ENCODE measurements around the gene COX7A2.
A peak's percentile ranks its signal among the peaks of the same experiment; 100 is the strongest.

DNA sequence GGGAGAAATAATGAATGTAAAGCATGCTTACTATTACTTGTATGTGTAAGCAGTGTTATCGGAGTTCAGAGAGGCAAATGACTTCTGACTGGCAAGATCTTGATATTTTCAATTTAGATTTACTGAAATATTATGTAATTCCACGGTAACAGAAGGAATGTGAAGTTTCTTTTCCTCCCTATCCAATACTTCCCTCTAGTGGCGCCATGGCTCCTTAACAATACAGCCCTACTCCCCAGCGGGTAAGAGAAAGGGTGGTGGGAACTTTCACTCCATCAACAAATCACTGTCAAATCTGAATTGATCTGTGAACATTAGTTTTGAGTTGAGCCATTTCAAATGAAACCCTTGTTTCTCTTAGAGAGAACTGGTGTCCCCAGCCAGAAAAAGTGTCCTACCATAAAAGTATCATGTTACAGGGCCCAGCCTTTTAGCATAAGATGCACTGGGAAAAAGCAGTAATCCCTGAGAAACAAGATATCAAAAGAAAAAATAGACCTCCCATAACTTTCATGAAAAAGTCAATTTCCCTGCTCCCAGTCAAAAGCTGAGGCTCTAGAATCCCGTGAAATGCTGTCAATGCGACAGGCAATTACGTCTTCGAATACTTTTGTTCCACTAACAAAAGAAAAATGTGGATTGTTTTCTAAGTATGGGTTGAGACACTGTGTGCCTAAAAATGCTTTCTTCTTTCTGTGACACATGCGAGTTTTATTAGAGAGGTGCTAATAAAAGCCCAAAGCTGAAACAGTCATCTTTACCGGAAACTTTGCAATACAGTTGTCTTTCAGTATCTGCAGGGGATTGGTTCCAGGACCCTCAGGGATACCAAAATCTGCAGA is 12.9 kb downstream of the COX7A2 start:
- TF ChIP-seq EZH2 (optimal IDR thresholded peaks at IDR 0.05; ENCODE audit: low read depth, low read length) (no peak), EZH2phosphoT487 (IDR thresholded peaks at IDR 0.05; ENCODE audit: low read length) (no peak)
- TF ChIP-seq, protein P1, sequence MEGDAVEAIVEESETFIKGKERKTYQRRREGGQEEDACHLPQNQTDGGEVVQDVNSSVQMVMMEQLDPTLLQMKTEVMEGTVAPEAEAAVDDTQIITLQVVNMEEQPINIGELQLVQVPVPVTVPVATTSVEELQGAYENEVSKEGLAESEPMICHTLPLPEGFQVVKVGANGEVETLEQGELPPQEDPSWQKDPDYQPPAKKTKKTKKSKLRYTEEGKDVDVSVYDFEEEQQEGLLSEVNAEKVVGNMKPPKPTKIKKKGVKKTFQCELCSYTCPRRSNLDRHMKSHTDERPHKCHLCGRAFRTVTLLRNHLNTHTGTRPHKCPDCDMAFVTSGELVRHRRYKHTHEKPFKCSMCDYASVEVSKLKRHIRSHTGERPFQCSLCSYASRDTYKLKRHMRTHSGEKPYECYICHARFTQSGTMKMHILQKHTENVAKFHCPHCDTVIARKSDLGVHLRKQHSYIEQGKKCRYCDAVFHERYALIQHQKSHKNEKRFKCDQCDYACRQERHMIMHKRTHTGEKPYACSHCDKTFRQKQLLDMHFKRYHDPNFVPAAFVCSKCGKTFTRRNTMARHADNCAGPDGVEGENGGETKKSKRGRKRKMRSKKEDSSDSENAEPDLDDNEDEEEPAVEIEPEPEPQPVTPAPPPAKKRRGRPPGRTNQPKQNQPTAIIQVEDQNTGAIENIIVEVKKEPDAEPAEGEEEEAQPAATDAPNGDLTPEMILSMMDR (IDR thresholded peaks at IDR 0.05; ENCODE audit: low read length), result peak; percentile 45
